Activated CD4-positive, alpha-beta T cell treated with anti-CD3 and anti-CD28 coated beads, Interleukin-10, Interleukin-2, amounts not matched to agents 100 ng/mL and 50 ng/mL, durations not matched to agents 16 hours and 8 hours (primary cell): Measurements from ENCODE around the gene CC2D2A.
"Not testable (repeated sequence)": the region's sequence is repeated elsewhere in the genome, so short reads cannot be mapped to it uniquely, and the experiment has no call there.

ENCODE experiments used
- DNase-seq: peaks from one replicate; pipeline ENCODE4 v3.0.0-alpha.2; 2020

Gene CC2D2A

DNA sequence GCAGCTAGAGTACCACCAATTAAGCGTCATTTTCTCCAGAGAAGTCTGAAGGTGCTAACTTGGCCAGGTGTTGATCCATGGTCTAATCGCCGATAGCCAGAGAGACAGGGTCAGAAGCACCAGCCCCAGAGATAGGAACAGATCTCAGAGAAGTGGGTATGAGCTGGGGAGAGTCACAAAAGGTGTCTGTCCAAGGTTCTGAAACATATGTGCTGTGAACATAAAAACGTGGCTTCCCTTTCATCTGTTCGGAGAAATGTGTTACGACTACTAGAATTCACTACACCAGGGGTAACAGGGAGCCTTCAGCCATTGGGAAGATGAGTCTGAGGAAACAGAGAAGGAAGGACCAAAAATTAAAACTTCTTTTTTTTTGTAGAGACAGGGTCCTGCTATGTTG lies 94.2 kb downstream of the CC2D2A start:
- DNase-seq, result no peak

- DNase-seq, result no peak
Measured at GRCh38 chr4:15568821-15569220, 99.1 kb downstream of the CC2D2A start.

DNA sequence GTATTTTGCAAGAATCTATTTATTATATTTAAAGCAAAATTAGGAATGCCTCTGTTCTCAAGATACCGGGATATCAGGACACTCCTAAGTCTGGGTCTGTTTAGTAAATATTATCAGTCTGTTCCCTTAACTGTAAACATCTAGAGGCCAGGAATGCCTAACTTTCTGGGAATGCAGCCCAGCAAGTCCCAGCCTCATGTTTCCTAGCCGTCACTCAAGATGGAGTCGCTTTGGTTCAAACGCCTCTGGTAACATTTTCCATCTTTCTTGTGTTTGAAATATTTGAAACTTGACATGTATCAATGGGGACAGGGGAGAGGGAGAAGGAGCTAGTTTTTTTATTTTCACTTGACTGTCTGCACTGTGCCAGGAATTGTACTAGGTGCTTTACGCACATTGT lies 100.1 kb downstream of the CC2D2A start:
- DNase-seq, result no peak

- no peak for DNase-seq
Measured at GRCh38 chr4:15575966-15576365, 106.3 kb downstream of the CC2D2A start.

DNA sequence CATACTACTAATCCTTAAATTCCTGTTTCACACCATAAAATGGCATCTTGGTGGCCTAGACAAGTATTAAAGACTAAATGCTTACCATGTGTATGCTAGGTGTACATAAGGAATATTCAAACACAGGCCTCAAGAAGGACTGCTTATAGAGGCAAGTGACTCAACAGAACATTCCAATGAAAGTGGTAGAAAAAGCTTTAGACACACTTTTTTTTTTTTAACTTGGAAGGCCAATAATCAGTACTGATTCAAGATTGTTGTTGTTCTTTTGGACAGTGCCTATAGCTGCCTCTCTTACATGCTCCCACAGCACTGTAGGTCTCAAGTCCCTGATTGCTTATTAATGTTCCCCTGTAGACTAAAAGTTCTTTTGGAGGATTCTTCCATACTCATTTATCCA lies 107.8 kb downstream of the CC2D2A start:
- DNase-seq, result no peak

DNA sequence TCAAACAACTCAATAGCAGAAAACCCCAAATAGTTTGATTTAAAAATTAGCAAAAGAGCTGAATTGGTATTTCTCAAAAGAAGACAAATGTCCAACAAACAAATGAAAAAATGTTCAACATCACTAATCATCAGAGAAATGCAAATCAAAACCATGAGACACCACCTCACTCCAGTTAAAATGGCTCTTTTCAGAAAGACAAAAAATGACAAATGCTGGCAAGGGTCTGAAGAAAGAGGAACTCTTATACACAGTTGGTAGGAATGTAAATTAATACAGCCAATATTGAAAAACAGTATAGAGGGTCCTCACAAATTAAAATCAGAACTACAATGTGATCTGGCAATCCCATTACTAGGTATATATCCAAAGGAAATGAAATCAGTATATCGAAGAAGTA lies 115.1 kb downstream of the CC2D2A start:
- DNase-seq, result no peak

- DNase-seq, result no peak
Measured at GRCh38 chr4:15585331-15585730, 115.6 kb downstream of the CC2D2A start.

GRCh38 chr4:15586066-15586465 lies 116.4 kb downstream of the CC2D2A start:
- no peak for DNase-seq

DNA sequence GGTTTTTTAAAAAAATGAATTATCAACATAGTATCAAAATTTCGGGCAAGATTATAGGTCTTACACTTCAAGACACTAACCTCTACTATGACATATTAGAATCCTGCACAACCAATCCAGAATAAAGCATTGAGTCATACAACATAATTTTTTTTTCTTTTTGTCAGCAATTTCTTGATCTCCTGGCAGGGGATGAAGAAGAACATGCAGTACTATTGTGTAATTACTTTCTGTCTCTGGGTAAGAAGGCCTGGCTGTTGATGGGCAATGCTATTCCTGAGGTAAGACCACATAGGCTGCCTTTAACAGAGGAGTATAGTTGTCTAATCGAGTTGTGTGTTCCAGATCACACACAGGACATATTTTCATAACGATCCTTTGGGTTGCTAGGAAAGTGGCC lies 118.0 kb downstream of the CC2D2A start:
- DNase-seq, result no peak

DNA sequence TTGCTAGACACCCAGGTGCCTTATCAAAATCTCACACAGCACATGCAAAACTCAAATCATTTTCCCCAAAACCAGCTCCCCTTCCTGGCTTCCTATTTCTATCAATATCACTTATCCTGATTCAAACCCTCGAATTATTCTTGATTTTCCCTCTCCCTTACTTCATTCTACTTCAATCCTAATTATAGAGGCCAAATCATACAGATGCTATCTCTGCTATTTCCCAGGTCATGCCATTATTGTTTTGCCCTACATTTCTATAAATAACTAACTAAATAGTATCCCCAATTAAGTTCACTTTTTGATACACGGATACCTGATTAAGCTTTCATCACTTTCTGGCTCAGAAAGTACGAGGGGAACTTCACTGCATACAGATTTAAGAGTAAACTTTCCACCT lies 123.1 kb downstream of the CC2D2A start:
- no peak for DNase-seq

DNA sequence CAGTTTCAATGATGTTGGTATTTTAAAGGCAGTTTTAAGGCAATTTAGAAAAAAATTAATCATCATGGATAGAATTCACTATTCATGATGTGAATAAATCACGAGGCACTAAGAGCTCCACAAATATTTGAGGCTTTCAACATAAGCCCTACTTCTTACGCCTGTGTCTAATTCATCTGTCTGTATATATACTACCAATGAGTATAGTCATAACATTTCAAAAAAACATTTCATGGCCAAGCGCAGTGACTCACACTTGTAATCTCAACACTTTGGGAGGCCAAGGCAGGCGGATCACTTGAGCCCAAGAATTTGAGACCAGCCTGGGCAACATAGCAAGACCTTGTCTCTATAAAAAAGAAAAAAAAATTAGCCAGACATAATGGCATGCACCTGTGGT lies 129.0 kb downstream of the CC2D2A start:
- no peak for DNase-seq

GRCh38 chr4:15600176-15600575 lies 130.5 kb downstream of the CC2D2A start:
- DNase-seq, result no peak

GRCh38 chr4:15601862-15602261 lies 132.2 kb downstream of the CC2D2A start:
- no peak for DNase-seq

DNA sequence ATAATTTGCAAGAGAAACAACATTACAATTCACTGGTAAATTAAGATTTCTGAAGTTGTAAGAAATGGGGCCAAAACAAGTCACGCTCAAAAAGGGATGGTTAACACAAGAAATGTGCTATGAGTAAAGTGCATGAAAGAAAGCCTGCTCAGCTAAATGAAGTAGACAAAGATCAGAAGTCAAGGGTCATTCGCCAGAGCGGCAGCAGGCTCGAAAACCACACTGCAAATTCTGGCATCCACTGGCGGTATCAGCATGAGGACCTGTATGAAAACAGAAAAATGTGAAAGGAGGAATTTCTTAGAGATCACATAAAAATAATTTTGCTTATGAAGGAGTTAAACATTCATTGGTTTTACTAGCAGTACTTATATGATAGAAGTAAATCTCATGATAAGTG lies 135.9 kb downstream of the CC2D2A start:
- DNase-seq, result no peak

GRCh38 chr4:15610855-15611254 lies 141.2 kb downstream of the CC2D2A start:
- no peak for DNase-seq

- no peak for DNase-seq
Measured at GRCh38 chr4:15612136-15612535, 142.5 kb downstream of the CC2D2A start.

DNA sequence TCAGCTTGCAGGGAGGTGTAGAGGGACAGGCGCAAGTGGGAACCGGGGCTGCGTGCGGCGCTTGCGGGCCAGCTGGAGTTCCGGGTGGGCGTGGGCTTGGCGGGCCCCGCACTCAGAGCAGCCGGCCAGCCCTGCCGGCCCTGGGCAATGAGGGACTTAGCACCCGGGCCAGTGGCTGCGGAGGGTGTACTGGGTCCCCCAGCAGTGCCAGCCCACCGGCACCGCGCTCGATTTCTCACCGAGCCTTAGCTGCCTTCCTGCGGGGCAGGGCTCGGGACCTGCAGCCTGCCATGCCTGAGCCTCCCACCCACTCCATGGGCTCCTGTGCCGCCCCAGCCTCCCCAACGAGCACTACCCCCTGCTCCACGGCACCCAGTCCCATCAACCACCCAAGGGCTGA lies 145.2 kb downstream of the CC2D2A start:
- not testable (repeated sequence) for DNase-seq

- DNase-seq, result not testable (repeated sequence)
Measured at GRCh38 chr4:15617407-15617806, 147.7 kb downstream of the CC2D2A start.

GRCh38 chr4:15636818-15637217 lies 167.1 kb downstream of the CC2D2A start:
- no peak for DNase-seq

DNA sequence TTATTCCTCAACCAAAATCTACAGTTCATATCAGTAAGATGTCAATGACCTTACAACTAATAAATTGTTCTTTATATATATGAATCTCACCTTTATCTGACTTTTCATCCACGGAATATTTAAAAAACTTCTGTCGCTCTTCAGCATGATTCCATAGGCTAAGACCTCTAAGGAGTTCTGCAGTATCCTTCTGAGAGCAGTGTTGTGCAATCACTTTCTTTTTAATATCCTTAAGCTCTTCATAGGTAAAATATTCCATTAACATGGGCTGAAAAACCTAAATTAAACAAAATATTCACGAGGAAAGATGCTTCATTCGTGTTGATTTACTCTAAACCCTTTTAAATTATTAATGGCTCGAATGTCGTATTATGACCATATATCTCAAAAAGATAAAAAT lies 168.7 kb downstream of the CC2D2A start:
- DNase-seq, result no peak

GRCh38 chr4:15648600-15648999 lies 178.9 kb downstream of the CC2D2A start:
- no peak for DNase-seq

DNA sequence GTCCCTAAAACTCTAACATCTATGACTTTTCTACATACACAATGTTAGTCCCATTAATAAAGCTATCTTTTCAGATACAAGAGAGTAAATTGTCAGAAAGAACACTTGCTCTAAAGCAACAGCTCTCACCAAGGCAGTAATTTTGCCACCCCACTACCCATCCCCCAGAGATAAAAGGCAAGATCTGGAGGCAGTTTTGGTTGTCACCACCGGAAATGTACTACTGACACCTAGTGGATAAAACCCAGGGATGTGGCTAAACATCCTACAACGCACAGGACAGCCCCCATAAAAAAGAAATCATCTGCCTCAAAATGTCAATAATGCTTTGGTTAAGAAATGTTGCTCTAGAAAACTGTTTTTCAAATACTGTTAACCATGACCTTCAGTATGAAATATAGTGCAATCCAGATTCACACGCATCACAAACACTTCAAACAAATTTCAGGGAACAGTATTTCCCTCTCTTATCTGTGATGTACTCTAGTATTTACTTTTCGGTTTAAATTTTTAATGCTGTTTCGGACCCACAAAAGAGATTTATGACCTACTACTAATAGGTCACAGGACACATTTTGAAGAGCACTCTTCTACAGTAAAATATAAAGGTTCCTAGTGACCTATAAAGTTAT lies 180.3 kb downstream of the CC2D2A start:
- peak; percentile 81 for DNase-seq
